Uterus (tissue), 4 donors: ENCODE results near the gene SERP2. TPM values are rescaled to one million over a fixed set of nuclear protein-coding genes. Genes with fewer than 3 reads are reported as not detected.

ENCODE experiments used
- DNase-seq, 2 donors: peaks; one replicate each; pipeline ENCODE4 v3.0.0-alpha.2; 2019 to 2020
- H3K27ac ChIP-seq, 2 donors: fragments of 200-600 bp; sonication (generic); 1 replicate in 1 of 2; 2 replicates in 1 of 2; pipeline ENCODE4 v1.5.1; 2016 to 2018
- H3K27me3 ChIP-seq, 2 donors: fragments of 200-600 bp; sonication (generic); one replicate each; pipeline ENCODE4 v1.5.1; 2018 to 2019; ENCODE audit warnings: control low read depth in 1 of 2
- H3K36me3 ChIP-seq, 2 donors: fragments of 200-600 bp; sonication (generic); one replicate each; pipeline ENCODE4 v1.5.1; 2019; ENCODE audit warnings: control low read depth in 1 of 2
- H3K4me1 ChIP-seq, 2 donors: fragments of 200-600 bp; sonication (generic); one replicate each; pipeline ENCODE4 v1.5.1; 2018 to 2019; ENCODE audit warnings: control low read depth in 1 of 2
- H3K4me3 ChIP-seq, 2 donors: fragments of 200-600 bp; sonication (generic); 1 replicate in 1 of 2; 2 replicates in 1 of 2; pipeline ENCODE4 v1.5.1; 2018 to 2019; ENCODE audit warnings: mild to moderate bottlenecking in 1 of 2
- H3K9me3 ChIP-seq, 2 donors: fragments of 200-600 bp; sonication (generic); one replicate each; pipeline ENCODE4 v1.5.1; 2019; ENCODE audit warnings: control low read depth in 1 of 2
- CTCF ChIP-seq, 4 experiments: fragments of 200-600 bp in 2 of 4; fragments of 450-650 bp in 2 of 4; sonication (generic) in 2 of 4; IDR thresholded peaks; one replicate each; pipeline ENCODE4 v1.5.1; 2016 to 2019; ENCODE audit warnings: antibody characterized with exemption in 4 of 4, mild to moderate bottlenecking in 2 of 4, moderate library complexity in 1 of 4
- POLR2A ChIP-seq, 2 donors: fragments of 450-650 bp; IDR thresholded peaks; one replicate each; pipeline ENCODE4 v1.6.1; 2016; ENCODE audit warnings: antibody characterized with exemption in 2 of 2, mild to moderate bottlenecking in 1 of 2, moderate library complexity in 1 of 2
- intact Hi-C: fragments of 100-400 bp; cut with DNase I; formaldehyde crosslinking; loops from one replicate; pipeline ENCODE4 v1.15.1; 2023; ENCODE audit warnings: low total_unique reads
- total RNA-seq, 4 donors: library from RNA; depleted of rRNA in 3 of 4; stranded (reverse); fragments of >200 nt in 3 of 4; gene quantifications; one replicate each; pipeline versions ENCODE4 v1.1.0 to v1.2.4, GENCODE V29; 2014 to 2023
- donor health status: DM: yes; HTN: yes; CAD: no.

SERP2 gene
- total RNA-seq, 4 donors from 2014 or later, result 0.77 to 12.6 (median 5.9) TPM

GRCh38 chr13:44385847-44386246, 12.2 kb downstream of the SERP2 start:
- TF ChIP-seq CTCF (IDR thresholded peaks at IDR 0.05) (no peak), POLR2A (IDR thresholded peaks at IDR 0.05) (no peak)
- H3K4me1 ChIP-seq, result no peaks in the 10 kb centered on the region
- H3K27me3 ChIP-seq, result no peaks in the 10 kb centered on the region
- intact Hi-C loops, result no loop called here
- DNase-seq, result no peak
- no peaks in the 10 kb centered on the region for H3K9me3 ChIP-seq
- no peak overlapping the region for H3K27ac ChIP-seq
- no peak overlapping the region for H3K4me3 ChIP-seq
- no peaks in the 10 kb centered on the region for H3K36me3 ChIP-seq

GRCh38 chr13:44386913-44387556, 13.4 kb downstream of the SERP2 start:
- intact Hi-C loops, result no loop called here
- no peaks in the 10 kb centered on the region for H3K36me3 ChIP-seq
- no peaks in the 10 kb centered on the region for H3K27me3 ChIP-seq
- no peak for DNase-seq
- no peaks in the 10 kb centered on the region for H3K9me3 ChIP-seq
- H3K27ac ChIP-seq, result no peak overlapping the region
- TF ChIP-seq CTCF (IDR thresholded peaks at IDR 0.05) (no peak), POLR2A (IDR thresholded peaks at IDR 0.05) (no peak)
- H3K4me3 ChIP-seq, result no peak overlapping the region
- no peaks in the 10 kb centered on the region for H3K4me1 ChIP-seq

GRCh38 chr13:44388427-44389059, 14.9 kb downstream of the SERP2 start:
- DNase-seq, result no peak
- H3K4me3 ChIP-seq, result no peak overlapping the region
- H3K9me3 ChIP-seq, result no peaks in the 10 kb centered on the region
- no peaks in the 10 kb centered on the region for H3K27me3 ChIP-seq
- no peaks in the 10 kb centered on the region for H3K4me1 ChIP-seq
- H3K27ac ChIP-seq, result no peak overlapping the region
- TF ChIP-seq CTCF (IDR thresholded peaks at IDR 0.05) (no peak), POLR2A (IDR thresholded peaks at IDR 0.05) (no peak)
- no peaks in the 10 kb centered on the region for H3K36me3 ChIP-seq
- intact Hi-C loops, result no loop called here

GRCh38 chr13:44389060-44389666, 15.5 kb downstream of the SERP2 start:
- DNase-seq, result no peak

More at GRCh38 chr13:44389060-44389666, 15.5 kb downstream of the SERP2 start:
- H3K9me3 ChIP-seq, result no peaks in the 10 kb centered on the region
- H3K27me3 ChIP-seq, result no peaks in the 10 kb centered on the region
- intact Hi-C loops, result no loop called here
- no peaks in the 10 kb centered on the region for H3K36me3 ChIP-seq
- TF ChIP-seq POLR2A (IDR thresholded peaks at IDR 0.05) (no peak), CTCF (IDR thresholded peaks at IDR 0.05) (no peak)
- H3K27ac ChIP-seq, result no peak overlapping the region
- no peaks in the 10 kb centered on the region for H3K4me1 ChIP-seq
- no peak overlapping the region for H3K4me3 ChIP-seq
